Measurements from ENCODE around the gene DDX6. TPM values are rescaled to one million over a fixed set of nuclear protein-coding genes. Genes with fewer than 3 reads are reported as not detected.

The DDX6 gene
- total and polyA plus RNA-seq, 3 donors from 2014 or later: 63.5 to 124 (median 105) TPM

DNA sequence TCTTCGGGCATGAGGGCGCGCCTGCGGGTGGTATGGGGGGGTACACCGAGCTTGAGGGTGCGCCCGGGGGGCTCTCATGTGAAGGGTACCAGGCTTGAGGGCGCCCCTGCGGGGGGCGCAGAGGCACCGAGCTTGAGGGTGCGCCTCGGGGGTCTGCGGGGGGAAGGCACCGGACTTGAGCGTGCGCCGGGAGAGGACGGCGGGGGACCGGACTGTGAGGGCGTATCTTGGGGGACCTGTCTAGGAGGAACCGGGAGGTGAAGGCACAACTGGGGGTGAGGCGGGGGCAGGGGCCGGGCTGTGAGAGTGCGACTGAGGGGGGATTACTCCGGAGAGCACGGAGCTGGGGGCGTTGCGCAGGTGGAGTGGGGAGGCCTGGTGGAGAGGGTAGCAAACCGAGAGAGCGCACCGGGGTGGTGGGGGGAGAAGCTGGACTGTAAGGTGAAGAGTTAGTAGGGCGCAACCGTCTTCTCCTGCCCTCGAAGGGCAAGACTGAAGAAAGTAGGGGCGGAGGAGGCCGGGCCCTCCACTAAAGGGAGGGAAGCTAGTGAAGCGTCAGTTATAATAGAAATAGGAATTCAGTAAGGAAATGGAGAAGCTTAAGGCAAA is 1.1 kb upstream of the DDX6 start:
- H3K9me3 ChIP-seq: no peaks in the 10 kb centered on the region
- H3K27ac ChIP-seq: peak overlapping the region; percentile 100
- peaks cover 21% of the 10 kb centered on the region for H3K4me1 ChIP-seq
- WGBS, 2 donors: 2 to 4% methylated on average over 25 to 36 of the region's 39 CpGs
- H3K27me3 ChIP-seq: no peaks in the 10 kb centered on the region
- intact Hi-C loops (cut with DNase I; ENCODE audit: low total_unique reads): loop anchor here (10.0 kb wide), 1 partner anchor 97 kb away; no protein-coding TSS in a partner anchor
- peak overlapping the region; percentile 90 to 92 for H3K4me3 ChIP-seq
- H3K36me3 ChIP-seq (ENCODE audit: low read depth, missing control alignments): no peaks in the 10 kb centered on the region
- TF ChIP-seq, protein P1, sequence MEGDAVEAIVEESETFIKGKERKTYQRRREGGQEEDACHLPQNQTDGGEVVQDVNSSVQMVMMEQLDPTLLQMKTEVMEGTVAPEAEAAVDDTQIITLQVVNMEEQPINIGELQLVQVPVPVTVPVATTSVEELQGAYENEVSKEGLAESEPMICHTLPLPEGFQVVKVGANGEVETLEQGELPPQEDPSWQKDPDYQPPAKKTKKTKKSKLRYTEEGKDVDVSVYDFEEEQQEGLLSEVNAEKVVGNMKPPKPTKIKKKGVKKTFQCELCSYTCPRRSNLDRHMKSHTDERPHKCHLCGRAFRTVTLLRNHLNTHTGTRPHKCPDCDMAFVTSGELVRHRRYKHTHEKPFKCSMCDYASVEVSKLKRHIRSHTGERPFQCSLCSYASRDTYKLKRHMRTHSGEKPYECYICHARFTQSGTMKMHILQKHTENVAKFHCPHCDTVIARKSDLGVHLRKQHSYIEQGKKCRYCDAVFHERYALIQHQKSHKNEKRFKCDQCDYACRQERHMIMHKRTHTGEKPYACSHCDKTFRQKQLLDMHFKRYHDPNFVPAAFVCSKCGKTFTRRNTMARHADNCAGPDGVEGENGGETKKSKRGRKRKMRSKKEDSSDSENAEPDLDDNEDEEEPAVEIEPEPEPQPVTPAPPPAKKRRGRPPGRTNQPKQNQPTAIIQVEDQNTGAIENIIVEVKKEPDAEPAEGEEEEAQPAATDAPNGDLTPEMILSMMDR (IDR thresholded peaks at IDR 0.05): no peak
- TF ChIP-seq POLR2A (IDR thresholded peaks at IDR 0.05): no peak
- peak; percentile 64 for DNase-seq

DNA sequence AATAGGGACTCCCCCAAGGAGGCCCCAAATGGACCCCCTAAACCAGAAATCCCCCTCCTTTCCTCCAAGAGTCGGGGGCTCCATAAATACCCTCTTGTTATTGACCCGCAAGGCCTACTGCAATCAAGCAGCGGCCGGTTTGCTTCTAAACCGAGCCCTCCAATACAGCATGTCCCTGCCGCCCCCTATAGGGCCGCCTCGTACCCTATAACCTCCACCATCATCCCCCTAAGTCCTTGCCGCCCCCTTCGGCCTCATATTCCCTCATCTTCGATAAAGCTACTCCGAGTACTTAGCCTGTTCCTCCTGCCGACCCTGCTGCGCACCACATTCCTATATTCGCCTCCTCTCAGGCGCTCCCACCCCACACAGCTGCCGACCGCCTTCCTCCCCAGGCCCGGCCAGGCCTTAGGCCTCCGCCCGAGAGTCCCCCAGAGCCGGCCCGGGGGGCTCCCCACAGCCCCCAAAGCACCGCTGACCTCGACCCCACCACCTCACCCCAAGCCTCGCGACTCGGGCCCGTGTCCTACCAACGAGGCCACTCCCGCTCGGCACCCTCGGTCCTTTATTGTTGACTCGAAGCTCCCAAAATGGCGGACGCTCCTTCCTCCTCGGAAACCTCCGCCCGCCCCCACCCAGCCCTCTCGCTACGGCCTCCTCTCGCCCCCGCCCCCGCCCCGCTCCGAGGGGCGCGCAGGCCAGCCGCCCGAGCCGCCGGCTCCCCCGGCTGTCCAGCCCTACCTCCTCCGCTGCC is 430 bp downstream of the DDX6 start:
- intact Hi-C loops (cut with DNase I; ENCODE audit: low total_unique reads): loop anchor here (10.0 kb wide), 1 partner anchor 96 kb away; no protein-coding TSS in a partner anchor
- DNase-seq: peak; percentile 81
- WGBS, 2 donors: 0 to 1% methylated on average over 31 to 44 of the region's 54 CpGs
- TF ChIP-seq POLR2A (IDR thresholded peaks at IDR 0.05): no peak
- TF ChIP-seq, protein P1 (IDR thresholded peaks at IDR 0.05): peak; percentile 6 to 32 (median 19)
- H3K27me3 ChIP-seq: no peaks in the 10 kb centered on the region
- H3K4me3 ChIP-seq: peak overlapping the region; percentile 90 to 92
- H3K4me1 ChIP-seq: peaks cover 34% of the 10 kb centered on the region
- no peaks in the 10 kb centered on the region for H3K36me3 ChIP-seq (ENCODE audit: low read depth, missing control alignments)
- no peaks in the 10 kb centered on the region for H3K9me3 ChIP-seq
- peak overlapping the region; percentile 100 for H3K27ac ChIP-seq

DNA sequence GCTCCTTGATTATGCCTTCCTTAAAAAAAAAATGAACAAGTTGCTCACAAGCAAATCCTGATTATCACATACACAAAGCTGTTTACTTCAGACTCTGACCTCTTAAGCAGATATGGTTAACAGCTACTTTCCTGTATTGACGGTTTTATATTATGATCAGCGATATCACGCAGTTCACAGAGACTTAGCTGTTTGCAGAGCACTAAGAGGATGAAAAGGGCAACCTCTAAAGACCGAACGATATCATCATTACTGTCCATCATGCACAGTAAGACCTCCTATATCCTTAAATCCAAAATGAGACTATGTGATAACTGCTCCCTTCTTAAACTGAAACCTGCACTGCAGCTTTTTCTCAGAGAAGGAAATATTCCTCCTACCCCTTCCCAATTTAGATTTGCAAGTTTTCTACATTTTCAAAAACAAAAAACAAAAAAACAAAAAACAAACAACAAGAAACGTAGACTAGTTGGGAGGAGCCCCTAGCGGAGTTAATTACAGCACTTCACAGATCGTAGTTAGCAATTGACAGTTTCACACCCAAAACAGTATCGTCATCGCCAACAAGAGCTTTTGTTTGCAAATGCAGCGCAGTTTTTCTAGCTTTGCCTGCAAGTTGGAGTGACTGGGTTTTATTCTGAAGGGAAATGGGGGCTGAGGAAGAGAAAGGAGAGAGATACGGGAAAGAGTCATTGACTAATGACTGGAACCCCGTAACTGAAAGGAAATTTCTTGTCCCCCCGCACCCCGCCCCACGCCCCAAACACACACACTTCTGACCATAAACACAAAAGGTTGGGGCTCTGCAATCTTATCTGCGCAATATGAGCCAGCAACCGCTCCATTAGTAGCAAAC is 1.2 kb downstream of the DDX6 start:
- Histone ChIP-seq H3K9me3 (no peaks in the 10 kb centered on the region), H3K4me3 (peak overlapping the region; percentile 90 to 92), H3K27ac (peak overlapping the region; percentile 100), H3K4me1 (peaks cover 34% of the 10 kb centered on the region), H3K27me3 (no peaks in the 10 kb centered on the region), H3K36me3 (ENCODE audit: low read depth, missing control alignments) (no peaks in the 10 kb centered on the region)
- 1% methylated on average over 18 of the region's 18 CpGs for WGBS, 2 donors
- TF ChIP-seq, protein P1 (IDR thresholded peaks at IDR 0.05): no peak
- no peak for TF ChIP-seq POLR2A (IDR thresholded peaks at IDR 0.05)
- intact Hi-C loops (cut with DNase I; ENCODE audit: low total_unique reads): loop anchor here (10.0 kb wide), 1 partner anchor 95 kb away; no protein-coding TSS in a partner anchor
- no peak for DNase-seq

DNA sequence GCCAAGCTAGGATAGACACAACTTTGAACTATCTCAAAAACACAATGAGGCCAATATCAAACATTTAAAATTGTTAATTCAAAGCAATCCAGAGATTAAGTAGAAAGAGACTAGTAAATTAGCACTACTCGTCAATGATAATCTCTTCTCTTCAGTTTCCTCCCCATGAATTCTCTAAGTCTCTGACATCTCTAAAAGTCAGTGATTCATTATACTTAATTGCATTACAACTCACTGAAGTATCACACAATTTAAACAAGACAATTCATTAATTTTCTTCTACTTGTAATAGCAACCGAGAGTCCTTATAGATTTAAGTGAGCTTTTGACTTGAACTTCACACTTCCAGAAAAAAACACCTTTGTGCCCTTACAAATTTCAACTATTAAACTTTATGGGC is 4.3 kb downstream of the DDX6 start:
- H3K27ac ChIP-seq: no peak overlapping the region
- H3K27me3 ChIP-seq: no peaks in the 10 kb centered on the region
- WGBS, 2 donors: 35 to 40% methylated on average over 2 of the region's 2 CpGs
- H3K9me3 ChIP-seq: no peaks in the 10 kb centered on the region
- no peak overlapping the region for H3K4me3 ChIP-seq
- peaks cover 30% of the 10 kb centered on the region for H3K4me1 ChIP-seq
- no peak for TF ChIP-seq POLR2A (IDR thresholded peaks at IDR 0.05)
- TF ChIP-seq, protein P1 (IDR thresholded peaks at IDR 0.05): no peak
- no peak for DNase-seq
- H3K36me3 ChIP-seq (ENCODE audit: low read depth, missing control alignments): no peaks in the 10 kb centered on the region
- intact Hi-C loops (cut with DNase I; ENCODE audit: low total_unique reads): no loop called here
